GM19351 (cell line): ENCODE data around the gene MACROD2.
"Not testable (repeated sequence)": the region's sequence is repeated elsewhere in the genome, so short reads cannot be mapped to it uniquely, and the experiment has no call there.

Experiments used
- ATAC-seq: cut with Tn5 transposase; IDR thresholded peaks from one replicate; pipeline ENCODE4 v1.9.1; 2021; ENCODE audit warnings: mild to moderate bottlenecking, moderate library complexity; ENCODE audit not compliant: unreplicated experiment

Gene MACROD2

DNA sequence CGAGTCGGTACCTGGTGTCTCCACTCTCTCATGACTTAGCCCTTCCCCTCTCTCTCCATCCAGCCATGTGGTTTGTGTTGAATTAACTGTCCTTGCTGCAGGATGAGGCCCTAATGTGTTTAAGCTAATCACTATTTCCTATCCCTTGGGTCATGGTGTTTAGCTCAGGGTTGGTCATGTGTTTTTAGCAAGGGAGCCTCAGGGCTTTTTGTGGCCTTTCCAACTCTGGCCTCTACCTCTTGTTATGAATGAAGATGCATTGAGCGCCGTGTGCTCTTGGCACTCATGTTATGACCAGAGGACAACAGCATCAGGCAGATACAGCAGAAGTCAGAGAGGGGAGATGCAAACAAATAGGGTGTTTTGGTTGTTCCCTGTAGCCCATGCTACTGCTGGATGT is 1016.3 kb downstream of the MACROD2 start:
- no peak for ATAC-seq

DNA sequence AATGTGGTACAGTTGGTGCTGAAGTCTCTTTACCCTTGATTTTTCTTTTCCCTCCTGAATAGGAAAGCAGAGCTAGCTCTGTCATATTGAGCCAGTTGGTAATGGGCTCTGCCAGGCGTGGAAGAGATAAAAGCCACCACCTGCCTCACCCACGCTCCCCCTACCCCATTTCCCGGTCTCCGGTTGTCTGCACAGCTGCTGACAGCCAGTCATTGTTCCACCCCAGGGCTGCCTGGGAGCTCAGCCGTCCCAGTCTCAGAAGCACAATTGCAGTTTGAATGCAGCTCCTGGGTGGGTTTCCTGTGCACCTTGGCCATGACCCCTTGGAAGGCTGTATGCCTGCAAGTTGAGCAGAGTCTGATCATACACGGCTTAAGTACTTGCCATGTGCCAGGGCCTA is 1017.2 kb downstream of the MACROD2 start:
- no peak for ATAC-seq

DNA sequence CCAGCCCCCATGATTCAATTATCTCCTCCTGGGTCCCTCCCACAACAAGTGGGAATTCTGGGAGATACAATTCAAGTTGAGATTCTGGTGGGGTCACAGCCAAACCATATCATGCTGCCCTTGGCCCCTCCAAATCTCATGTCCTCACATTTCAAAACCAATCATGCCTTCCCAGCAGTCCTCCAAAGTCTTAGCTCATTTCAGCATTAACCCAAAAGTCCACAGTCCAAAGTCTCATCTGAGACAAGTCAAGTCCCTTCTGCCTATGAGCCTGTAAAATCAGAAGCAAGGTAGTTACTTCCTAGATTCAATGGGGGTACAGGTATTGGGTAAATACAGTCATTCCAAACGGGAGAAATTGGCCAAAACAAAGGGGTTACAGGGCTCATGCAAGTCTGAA is 1021.6 kb downstream of the MACROD2 start:
- not testable (repeated sequence) for ATAC-seq

- no peak for ATAC-seq
These were observed 1023.6 kb downstream of the MACROD2 start for GRCh38 chr20:15018966-15019365.

DNA sequence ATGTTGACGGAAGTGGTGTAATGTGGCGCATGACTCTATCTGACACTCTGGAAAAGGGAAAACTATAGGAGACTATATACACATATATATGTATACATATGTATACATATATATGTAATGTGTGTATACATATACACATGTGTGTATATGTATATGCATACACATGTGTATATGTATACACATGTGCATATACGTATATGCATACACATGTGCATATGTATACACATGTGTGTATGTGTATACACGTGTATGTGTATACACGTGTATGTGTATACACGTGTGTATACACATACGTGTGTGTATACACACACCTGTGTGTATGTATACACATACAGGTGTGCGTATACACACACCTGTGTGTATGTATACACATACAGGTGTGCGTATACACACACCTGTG is 1025.5 kb downstream of the MACROD2 start:
- ATAC-seq: no peak

DNA sequence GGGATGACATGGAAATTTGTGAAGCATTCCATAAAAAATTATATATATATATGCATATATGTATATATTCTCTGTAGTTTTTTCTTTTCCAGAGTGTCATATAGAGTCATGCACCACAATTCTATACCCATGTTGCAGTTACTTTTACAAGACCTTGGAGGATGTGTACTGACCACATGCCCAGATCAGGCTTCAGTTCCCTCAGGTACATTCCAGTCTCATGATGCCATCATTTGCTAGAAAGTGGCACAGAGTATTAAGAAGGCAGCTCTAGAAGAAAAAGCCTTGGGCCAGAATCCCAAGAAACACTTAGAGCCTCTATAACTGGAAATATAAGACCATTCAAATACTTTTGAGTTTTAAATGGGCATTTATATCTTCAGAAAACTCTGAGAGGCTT is 1027.6 kb downstream of the MACROD2 start:
- ATAC-seq: no peak

GRCh38 chr20:15026759-15027158 is 1031.4 kb downstream of the MACROD2 start:
- ATAC-seq: no peak

- no peak for ATAC-seq
These were observed 1035.5 kb downstream of the MACROD2 start for GRCh38 chr20:15030826-15031225.

GRCh38 chr20:15031546-15032351 is 1036.4 kb downstream of the MACROD2 start:
- ATAC-seq: no peak

- no peak for ATAC-seq
These were observed 1037.0 kb downstream of the MACROD2 start for GRCh38 chr20:15032352-15032622.

DNA sequence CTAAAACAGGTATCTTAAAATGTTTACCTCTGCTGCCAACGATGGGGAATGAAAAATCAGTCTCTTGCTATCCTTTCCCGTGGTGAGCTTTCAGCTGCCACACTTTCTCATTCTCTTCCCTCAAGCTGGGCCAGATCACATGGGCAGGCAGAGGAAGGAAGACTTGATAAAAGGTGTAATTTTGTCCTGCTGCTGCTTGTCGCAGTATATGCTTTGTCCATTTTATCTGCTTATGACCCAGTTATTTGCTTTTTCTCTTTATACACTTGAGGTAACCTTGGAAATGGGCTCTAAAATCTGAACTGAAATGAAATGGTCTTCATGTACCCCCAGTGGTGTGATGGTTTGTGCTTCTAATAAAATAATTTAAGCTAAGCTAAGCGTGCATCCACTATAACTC is 1038.0 kb downstream of the MACROD2 start:
- ATAC-seq: no peak

- ATAC-seq: no peak
These were observed 1038.6 kb downstream of the MACROD2 start for GRCh38 chr20:15033891-15034290.

- no peak for ATAC-seq
These were observed 1041.6 kb downstream of the MACROD2 start for GRCh38 chr20:15036948-15037347.

- no peak for ATAC-seq
These were observed 1043.9 kb downstream of the MACROD2 start for GRCh38 chr20:15039088-15039752.

DNA sequence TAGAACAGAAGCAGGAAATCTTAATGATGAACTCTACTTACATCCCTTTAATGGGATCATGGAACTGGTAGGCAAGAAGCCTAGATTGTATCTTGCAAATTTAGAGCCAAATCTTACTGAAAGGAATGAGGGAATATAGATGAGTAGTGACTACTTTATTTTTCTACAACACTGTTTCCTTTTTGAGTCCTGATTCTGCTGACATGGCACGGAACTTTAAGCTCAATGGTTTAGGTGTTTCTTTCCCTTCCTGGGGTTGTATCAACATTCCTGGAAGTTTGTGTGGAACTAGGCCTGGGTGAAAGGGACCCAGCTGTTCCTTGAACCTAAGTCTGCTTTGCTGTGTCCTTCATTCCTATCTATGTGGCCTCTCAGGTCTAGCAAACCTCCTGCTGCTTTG is 1047.4 kb downstream of the MACROD2 start:
- ATAC-seq: no peak

DNA sequence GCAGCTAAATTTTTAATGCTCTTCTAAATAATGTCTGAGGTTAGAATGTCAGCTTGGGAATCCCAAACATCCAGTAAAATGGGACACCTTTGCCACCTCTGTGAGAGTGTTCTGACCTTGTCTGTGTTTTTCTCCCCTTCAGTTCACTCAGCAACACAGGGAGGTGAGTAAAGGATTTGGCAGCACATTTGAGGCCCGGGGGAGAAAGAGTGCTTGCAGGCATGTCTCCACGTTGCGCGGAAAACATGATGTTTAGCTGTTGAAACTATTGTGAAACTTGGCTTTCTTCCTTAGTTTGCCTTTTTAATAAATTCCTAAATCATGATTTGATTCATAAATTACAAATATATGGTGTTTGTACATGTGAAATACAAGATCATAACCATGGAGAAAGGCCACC is 1049.9 kb downstream of the MACROD2 start:
- ATAC-seq: no peak

- ATAC-seq: no peak
These were observed 1051.7 kb downstream of the MACROD2 start for GRCh38 chr20:15047042-15047441.

- ATAC-seq: no peak
These were observed 1052.3 kb downstream of the MACROD2 start for GRCh38 chr20:15047601-15048000.

- ATAC-seq: no peak
These were observed 1060.9 kb downstream of the MACROD2 start for GRCh38 chr20:15056246-15056645.

DNA sequence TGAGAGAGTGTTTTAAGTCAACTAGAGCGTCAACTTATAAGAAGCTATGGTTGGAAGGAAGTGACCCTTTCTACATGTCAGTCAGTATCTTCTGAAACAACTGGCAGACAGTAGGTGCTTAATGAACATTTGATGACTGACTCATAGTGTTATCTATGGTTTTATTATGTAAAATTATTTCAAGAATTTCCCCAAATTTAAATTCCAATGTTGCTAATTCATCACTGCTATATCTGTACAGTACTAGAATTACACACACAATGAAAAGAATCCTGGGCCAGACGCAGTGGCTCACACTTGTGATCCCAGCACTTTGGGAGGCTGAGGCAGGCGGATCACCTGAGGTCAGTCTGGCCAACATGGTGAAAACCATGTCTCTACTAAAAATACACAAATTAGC is 1063.5 kb downstream of the MACROD2 start:
- no peak for ATAC-seq

DNA sequence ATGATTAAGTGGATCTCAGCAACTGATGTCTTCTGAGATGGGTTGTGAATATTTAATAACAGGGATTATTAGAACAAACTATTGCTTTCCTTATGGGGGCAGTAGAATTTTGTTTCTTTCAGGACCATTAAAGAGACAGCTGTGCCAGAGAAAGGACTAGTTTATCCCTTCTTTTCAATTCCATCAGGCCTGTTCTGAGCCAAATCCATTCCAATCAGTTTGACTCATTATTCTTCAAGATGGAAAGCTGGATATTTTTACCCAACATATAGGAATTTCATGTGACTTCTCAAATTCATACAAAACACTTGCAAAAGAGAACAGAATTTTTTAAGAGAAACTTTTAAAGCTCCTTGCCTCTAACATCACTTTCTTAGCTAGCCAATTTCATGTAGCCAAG is 1064.1 kb downstream of the MACROD2 start:
- no peak for ATAC-seq

DNA sequence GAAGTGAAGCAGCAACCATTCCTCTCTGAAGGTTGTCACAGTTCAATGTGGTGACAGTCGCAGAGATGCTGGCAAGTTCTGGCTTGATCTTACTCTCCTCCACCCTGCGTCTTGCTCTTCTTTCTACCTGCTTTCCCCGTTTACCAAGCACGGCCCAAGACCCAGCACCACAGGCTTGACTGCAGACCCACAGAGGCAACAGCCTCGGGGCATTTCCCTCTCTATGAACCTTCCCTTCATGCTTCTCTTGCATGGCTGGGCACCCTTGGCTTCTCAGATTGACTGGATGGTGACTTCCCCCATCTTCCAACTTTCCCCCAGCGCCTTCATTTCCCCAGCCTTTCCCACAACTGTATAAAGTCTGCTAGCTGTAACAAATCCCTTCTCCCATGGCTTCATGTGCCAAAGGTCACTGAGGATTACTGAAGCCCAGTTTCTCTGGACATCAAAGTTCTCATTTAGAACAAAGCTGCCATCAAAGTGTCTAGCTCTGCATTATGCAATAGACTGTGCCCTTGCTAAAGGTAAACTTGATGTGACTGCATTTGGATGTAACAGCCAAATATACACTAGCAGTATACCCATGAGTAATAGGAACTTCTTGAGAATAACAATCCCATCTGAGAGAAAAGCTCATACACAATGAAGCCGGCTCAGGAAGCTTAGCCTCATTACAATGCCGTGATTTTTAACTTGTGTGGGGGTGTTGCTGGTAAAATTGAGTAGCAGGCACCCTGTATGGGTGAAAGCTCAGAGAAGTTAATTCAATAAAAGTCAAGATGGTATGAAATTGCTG is 1065.1 kb downstream of the MACROD2 start:
- no peak for ATAC-seq
